ENCODE measurements around the gene TRIM22. TPM values are rescaled to one million over a fixed set of nuclear protein-coding genes. Genes with fewer than 3 reads are reported as not detected.
"Not testable (repeated sequence)": the region's sequence is repeated elsewhere in the genome, so short reads cannot be mapped to it uniquely, and the experiment has no call there.

The TRIM22 gene
- not detected for polyA plus RNA-seq (2012; ENCODE audit: insufficient read depth, insufficient read length, low read depth)

- DNase-seq = no peak
- H3K4me3 ChIP-seq (ENCODE audit: low read depth, low read length) = no peak within 1 kb of the TSS
- H3K36me3 ChIP-seq = no peaks in the 10 kb centered on the region
- no peaks in the 10 kb centered on the region for H3K4me1 ChIP-seq
- no peaks in the 10 kb centered on the region for H3K27me3 ChIP-seq
- H3K9me3 ChIP-seq = no peaks in the 10 kb centered on the region
- TF ChIP-seq CTCF (IDR thresholded peaks at IDR 0.05; ENCODE audit: low read depth, low read length) = no peak
Measured at GRCh38 chr11:5689551-5689983, at the start of gene TRIM22. Gene TRIM22 (plus strand): TSS chr11:5689790. CDS start chr11:5696233, 6,443 bp downstream.

- no peak for DNase-seq
- Histone ChIP-seq H3K4me3 (ENCODE audit: low read depth, low read length) (no peak overlapping the region), H3K36me3 (no peaks in the 10 kb centered on the region), H3K4me1 (no peaks in the 10 kb centered on the region), H3K27me3 (no peaks in the 10 kb centered on the region), H3K9me3 (no peaks in the 10 kb centered on the region)
- no peak for TF ChIP-seq CTCF (IDR thresholded peaks at IDR 0.05; ENCODE audit: low read depth, low read length)
Measured at GRCh38 chr11:5639953-5640352, 49.6 kb upstream of the TRIM22 start.

GRCh38 chr11:5643585-5643984 lies 46.0 kb upstream of the TRIM22 start:
- Histone ChIP-seq H3K36me3 (no peaks in the 10 kb centered on the region), H3K4me3 (ENCODE audit: low read depth, low read length) (no peak overlapping the region), H3K9me3 (no peaks in the 10 kb centered on the region), H3K27me3 (no peaks in the 10 kb centered on the region), H3K4me1 (no peaks in the 10 kb centered on the region)
- no peak for DNase-seq
- TF ChIP-seq CTCF (IDR thresholded peaks at IDR 0.05; ENCODE audit: low read depth, low read length) = no peak

GRCh38 chr11:5646139-5646538 lies 43.5 kb upstream of the TRIM22 start:
- DNase-seq = no peak
- Histone ChIP-seq H3K4me3 (ENCODE audit: low read depth, low read length) (no peak overlapping the region), H3K27me3 (no peaks in the 10 kb centered on the region), H3K9me3 (no peaks in the 10 kb centered on the region), H3K4me1 (no peaks in the 10 kb centered on the region), H3K36me3 (no peaks in the 10 kb centered on the region)
- TF ChIP-seq CTCF (IDR thresholded peaks at IDR 0.05; ENCODE audit: low read depth, low read length) = no peak

GRCh38 chr11:5655474-5655873 lies 34.1 kb upstream of the TRIM22 start:
- no peak overlapping the region for H3K4me3 ChIP-seq (ENCODE audit: low read depth, low read length)
- no peak for TF ChIP-seq CTCF (IDR thresholded peaks at IDR 0.05; ENCODE audit: low read depth, low read length)
- H3K36me3 ChIP-seq = no peaks in the 10 kb centered on the region
- no peak for DNase-seq
- no peaks in the 10 kb centered on the region for H3K9me3 ChIP-seq
- H3K27me3 ChIP-seq = no peaks in the 10 kb centered on the region
- no peaks in the 10 kb centered on the region for H3K4me1 ChIP-seq

- not testable (repeated sequence) for H3K4me1 ChIP-seq; H3K36me3 ChIP-seq; DNase-seq; H3K4me3 ChIP-seq (ENCODE audit: low read depth, low read length); H3K9me3 ChIP-seq; H3K27me3 ChIP-seq
Measured at GRCh38 chr11:5656956-5657355, 32.6 kb upstream of the TRIM22 start.

- no peak for TF ChIP-seq CTCF (IDR thresholded peaks at IDR 0.05; ENCODE audit: low read depth, low read length)
- DNase-seq = no peak
- no peaks in the 10 kb centered on the region for H3K27me3 ChIP-seq
- H3K4me3 ChIP-seq (ENCODE audit: low read depth, low read length) = no peak overlapping the region
- no peaks in the 10 kb centered on the region for H3K4me1 ChIP-seq
- no peaks in the 10 kb centered on the region for H3K9me3 ChIP-seq
- no peaks in the 10 kb centered on the region for H3K36me3 ChIP-seq
Measured at GRCh38 chr11:5658318-5658717, 31.3 kb upstream of the TRIM22 start.

Data from BE2C (cell line).